ENCODE results near the gene OR52N4. TPM values are rescaled to one million over a fixed set of nuclear protein-coding genes. Genes with fewer than 3 reads are reported as not detected.
"Not testable (repeated sequence)": the region's sequence is repeated elsewhere in the genome, so short reads cannot be mapped to it uniquely, and the experiment has no call there.

Gene OR52N4
- under 1 TPM; 0.29 to 0.62 TPM for total RNA-seq

GRCh38 chr11:5753943-5754342 lies at the start of gene OR52N4:
TSS of gene OR52N4 (plus strand) at chr11:5754243. CDS start at chr11:5754741, 498 bp downstream.
- intact Hi-C loops (cut with micrococcal nuclease) = no loop called here
- no peak within 1 kb of the TSS for H3K27ac Mint-ChIP-seq
- ChIA-PET CTCF (no interaction called here), POLR2A (no interaction called here)
- H3K4me1 Mint-ChIP-seq (ENCODE audit: low read depth) = no peaks in the 10 kb centered on the region
- no peaks in the 10 kb centered on the region for H3K9me3 Mint-ChIP-seq
- no peak for DNase-seq
- no peaks in the 10 kb centered on the region for H3K27me3 Mint-ChIP-seq
- no peak within 1 kb of the TSS for H3K4me3 Mint-ChIP-seq
- H3K36me3 Mint-ChIP-seq = no peaks in the 10 kb centered on the region

GRCh38 chr11:5705688-5706087 lies 48.4 kb upstream of the OR52N4 start:
- Mint-ChIP-seq H3K27ac (no peak overlapping the region), H3K9me3 (no peaks in the 10 kb centered on the region), H3K4me3 (no peak overlapping the region), H3K4me1 (ENCODE audit: low read depth) (peaks cover 35% of the 10 kb centered on the region), H3K36me3 (peaks cover 41% of the 10 kb centered on the region), H3K27me3 (no peaks in the 10 kb centered on the region)
- ChIA-PET POLR2A (no interaction called here), CTCF (interaction anchor here (1.4 kb wide), 1 partner anchor 106 kb away, joined by 5 read pairs; no protein-coding TSS in a partner anchor)
- DNase-seq = no peak
- intact Hi-C loops (cut with micrococcal nuclease) = loop anchor here (2.0 kb wide), 1 partner anchor 21 kb away; the partner anchor contains the start of gene TRIM5

DNA sequence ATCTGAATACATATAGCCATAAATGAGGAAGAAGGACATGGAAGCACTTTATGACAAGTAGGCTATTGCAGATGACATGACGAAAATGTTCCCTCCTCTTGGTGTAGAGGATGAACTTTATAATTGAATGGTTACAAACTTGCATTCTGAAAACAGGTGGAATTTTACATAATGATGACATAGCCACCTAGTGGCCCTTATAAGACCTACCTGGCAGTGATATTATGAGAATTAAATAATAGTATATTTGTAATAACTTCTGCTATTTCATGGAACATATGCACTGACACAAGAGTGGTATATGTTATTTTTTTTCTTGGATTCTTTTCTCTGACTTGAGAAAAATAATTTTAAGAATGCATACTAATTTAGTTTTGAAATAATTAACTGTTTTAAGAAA lies 41.5 kb upstream of the OR52N4 start:
- H3K27me3 Mint-ChIP-seq = no peaks in the 10 kb centered on the region
- no peak overlapping the region for H3K4me3 Mint-ChIP-seq
- DNase-seq = no peak
- ChIA-PET CTCF (interaction anchor here (0.7 to 2.9 kb wide), 4 partner anchors 28 to 237 kb away, joined by 3 to 14 read pairs (median 4); partner anchors contain the start of gene TRIM5), POLR2A (no interaction called here)
- intact Hi-C loops (cut with micrococcal nuclease) = loop anchor here (1.0 kb wide), 3 partner anchors 27 to 236 kb away; partner anchors contain the start of gene TRIM5
- H3K4me1 Mint-ChIP-seq (ENCODE audit: low read depth) = peaks cover 4% of the 10 kb centered on the region
- H3K27ac Mint-ChIP-seq = no peak overlapping the region
- H3K36me3 Mint-ChIP-seq = peaks cover 19% of the 10 kb centered on the region
- peaks cover 5% of the 10 kb centered on the region for H3K9me3 Mint-ChIP-seq

- intact Hi-C loops (cut with micrococcal nuclease) = no loop called here
- Mint-ChIP-seq H3K4me1 (ENCODE audit: low read depth) (peaks cover 4% of the 10 kb centered on the region), H3K27me3 (no peaks in the 10 kb centered on the region), H3K4me3 (no peak overlapping the region), H3K36me3 (peaks cover 13% of the 10 kb centered on the region), H3K9me3 (peaks cover 8% of the 10 kb centered on the region), H3K27ac (no peak overlapping the region)
- ChIA-PET POLR2A (no interaction called here), CTCF (interaction anchor here (0.6 to 2.9 kb wide), 4 partner anchors 29 to 640 kb away, joined by 3 to 14 read pairs (median 4); partner anchors contain the start of gene TRIM5)
- no peak for DNase-seq
These were observed 40.3 kb upstream of the OR52N4 start for GRCh38 chr11:5713695-5714094.

- POLR2A ChIA-PET; DNase-seq; H3K27ac Mint-ChIP-seq; H3K4me3 Mint-ChIP-seq; intact Hi-C loops (cut with micrococcal nuclease); H3K36me3 Mint-ChIP-seq; H3K4me1 Mint-ChIP-seq (ENCODE audit: low read depth); H3K27me3 Mint-ChIP-seq; CTCF ChIA-PET; H3K9me3 Mint-ChIP-seq: not testable (repeated sequence)
These were observed 37.5 kb upstream of the OR52N4 start for GRCh38 chr11:5716518-5716917.

DNA sequence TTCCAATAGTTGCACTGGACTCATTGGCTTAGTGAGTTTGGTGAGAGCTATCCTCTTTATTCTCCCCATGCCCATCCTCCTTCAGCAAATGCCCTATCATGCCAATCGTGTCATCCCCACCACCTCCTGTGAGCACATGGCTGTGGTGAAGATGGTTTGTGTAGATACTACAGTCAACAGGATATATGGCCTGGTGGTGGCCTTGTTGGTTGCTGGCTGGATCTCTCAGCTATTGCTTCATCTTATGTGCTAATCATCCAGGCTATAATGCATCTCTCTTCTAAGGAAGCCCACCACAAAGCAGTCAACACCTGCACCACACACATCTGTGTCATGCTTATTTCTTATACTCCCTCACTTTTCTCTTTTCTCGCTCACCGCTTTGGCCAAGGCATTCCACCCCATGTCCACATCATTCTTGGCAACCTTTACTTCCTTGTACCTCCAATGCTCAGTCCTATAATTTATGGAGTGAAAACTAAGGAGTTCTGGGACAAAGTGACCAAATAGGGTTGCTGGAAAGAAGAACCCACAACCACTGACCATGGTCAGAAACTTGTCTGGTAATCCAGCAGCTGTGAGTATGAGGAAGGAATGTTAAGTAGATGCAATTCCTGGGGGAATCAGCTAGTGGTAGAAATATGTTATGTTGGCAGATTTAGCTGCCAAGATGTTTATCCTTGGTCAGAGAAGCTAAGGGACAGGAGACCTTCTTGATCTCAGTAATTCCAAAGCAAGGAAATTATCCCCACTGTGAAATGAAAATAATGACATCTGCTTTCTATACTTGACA lies 34.1 kb upstream of the OR52N4 start:
- H3K4me3 Mint-ChIP-seq = no peak overlapping the region
- no peak for DNase-seq
- CTCF ChIA-PET = interaction anchor here (0.8 kb wide), 1 partner anchor 35 kb away, joined by 3 read pairs; the partner anchor contains the start of gene TRIM5
- POLR2A ChIA-PET = no interaction called here
- H3K27me3 Mint-ChIP-seq = no peaks in the 10 kb centered on the region
- H3K27ac Mint-ChIP-seq = no peak overlapping the region
- H3K4me1 Mint-ChIP-seq (ENCODE audit: low read depth) = no peaks in the 10 kb centered on the region
- peaks cover 8% of the 10 kb centered on the region for H3K9me3 Mint-ChIP-seq
- peaks cover 7% of the 10 kb centered on the region for H3K36me3 Mint-ChIP-seq
- intact Hi-C loops (cut with micrococcal nuclease) = no loop called here

DNA sequence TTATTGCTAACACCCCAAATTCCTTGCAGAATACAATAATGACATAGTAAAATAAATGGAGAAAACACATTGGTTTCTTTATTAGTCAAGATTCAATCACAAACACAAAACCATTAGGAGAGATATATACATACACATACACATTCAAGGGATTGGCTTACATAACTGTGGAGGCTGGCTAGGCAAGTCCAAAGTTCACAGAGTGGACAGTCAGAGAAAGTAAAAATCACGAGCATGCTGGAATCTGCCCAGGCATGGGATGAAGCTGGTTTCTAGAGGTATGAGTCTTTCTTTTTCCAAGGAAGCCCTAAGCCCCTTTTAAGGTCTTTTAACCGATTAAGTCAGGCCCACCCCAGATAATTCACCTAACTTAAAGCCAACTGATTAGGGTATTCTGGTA lies 31.4 kb upstream of the OR52N4 start:
- intact Hi-C loops (cut with micrococcal nuclease) = no loop called here
- Mint-ChIP-seq H3K36me3 (peaks cover 6% of the 10 kb centered on the region), H3K27ac (no peak overlapping the region), H3K9me3 (peaks cover 3% of the 10 kb centered on the region), H3K27me3 (no peaks in the 10 kb centered on the region), H3K4me3 (no peak overlapping the region), H3K4me1 (ENCODE audit: low read depth) (no peaks in the 10 kb centered on the region)
- ChIA-PET POLR2A (no interaction called here), CTCF (no interaction called here)
- DNase-seq = no peak

- H3K27me3 Mint-ChIP-seq = no peaks in the 10 kb centered on the region
- no peaks in the 10 kb centered on the region for H3K4me1 Mint-ChIP-seq (ENCODE audit: low read depth)
- POLR2A ChIA-PET = no interaction called here
- intact Hi-C loops (cut with micrococcal nuclease) = no loop called here
- H3K9me3 Mint-ChIP-seq = no peaks in the 10 kb centered on the region
- peaks cover 2% of the 10 kb centered on the region for H3K36me3 Mint-ChIP-seq
- no peak for DNase-seq
- CTCF ChIA-PET = no interaction called here
- H3K4me3 Mint-ChIP-seq = no peak overlapping the region
- no peak overlapping the region for H3K27ac Mint-ChIP-seq
These were observed 27.7 kb upstream of the OR52N4 start for GRCh38 chr11:5726351-5726750.

- intact Hi-C loops (cut with micrococcal nuclease) = no loop called here
- ChIA-PET CTCF (no interaction called here), POLR2A (no interaction called here)
- Mint-ChIP-seq H3K27me3 (no peaks in the 10 kb centered on the region), H3K4me3 (no peak overlapping the region), H3K36me3 (peaks cover 2% of the 10 kb centered on the region), H3K9me3 (no peaks in the 10 kb centered on the region), H3K27ac (no peak overlapping the region), H3K4me1 (ENCODE audit: low read depth) (no peaks in the 10 kb centered on the region)
- no peak for DNase-seq
These were observed 26.4 kb upstream of the OR52N4 start for GRCh38 chr11:5727691-5728090.

GRCh38 chr11:5736396-5736795 lies 17.6 kb upstream of the OR52N4 start, which contains the start of gene OR56B1:
TSS of gene OR56B1 (plus strand) at chr11:5736448. CDS start at chr11:5736517, 69 bp downstream.
- no peak within 1 kb of the TSS for H3K4me3 Mint-ChIP-seq
- DNase-seq = no peak
- H3K27ac Mint-ChIP-seq = no peak within 1 kb of the TSS
- H3K9me3 Mint-ChIP-seq = peaks cover 6% of the 10 kb centered on the region
- intact Hi-C loops (cut with micrococcal nuclease) = no loop called here
- H3K27me3 Mint-ChIP-seq = no peaks in the 10 kb centered on the region
- no peaks in the 10 kb centered on the region for H3K4me1 Mint-ChIP-seq (ENCODE audit: low read depth)
- peaks cover 11% of the 10 kb centered on the region for H3K36me3 Mint-ChIP-seq
- ChIA-PET CTCF (no interaction called here), POLR2A (no interaction called here)

DNA sequence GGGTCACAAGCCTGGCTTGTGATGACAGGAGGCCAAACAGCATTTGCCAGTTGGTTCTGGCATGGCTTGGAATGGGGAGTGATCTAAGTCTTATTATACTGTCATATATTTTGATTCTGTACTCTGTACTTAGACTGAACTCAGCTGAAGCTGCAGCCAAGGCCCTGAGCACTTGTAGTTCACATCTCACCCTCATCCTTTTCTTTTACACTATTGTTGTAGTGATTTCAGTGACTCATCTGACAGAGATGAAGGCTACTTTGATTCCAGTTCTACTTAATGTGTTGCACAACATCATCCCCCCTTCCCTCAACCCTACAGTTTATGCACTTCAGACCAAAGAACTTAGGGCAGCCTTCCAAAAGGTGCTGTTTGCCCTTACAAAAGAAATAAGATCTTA lies 17.0 kb upstream of the OR52N4 start:
- intact Hi-C loops (cut with micrococcal nuclease) = no loop called here
- H3K4me3 Mint-ChIP-seq = no peak overlapping the region
- DNase-seq = no peak
- H3K4me1 Mint-ChIP-seq (ENCODE audit: low read depth) = no peaks in the 10 kb centered on the region
- CTCF ChIA-PET = no interaction called here
- H3K27me3 Mint-ChIP-seq = no peaks in the 10 kb centered on the region
- peaks cover 13% of the 10 kb centered on the region for H3K9me3 Mint-ChIP-seq
- H3K27ac Mint-ChIP-seq = no peak overlapping the region
- POLR2A ChIA-PET = no interaction called here
- peaks cover 14% of the 10 kb centered on the region for H3K36me3 Mint-ChIP-seq

- no peak overlapping the region for H3K27ac Mint-ChIP-seq
These were observed 16.2 kb upstream of the OR52N4 start for GRCh38 chr11:5737670-5738392.

More at GRCh38 chr11:5737670-5738392, 16.2 kb upstream of the OR52N4 start:
- CTCF ChIA-PET = no interaction called here
- H3K9me3 Mint-ChIP-seq = peaks cover 18% of the 10 kb centered on the region
- POLR2A ChIA-PET = no interaction called here
- no peak overlapping the region for H3K4me3 Mint-ChIP-seq
- no peaks in the 10 kb centered on the region for H3K4me1 Mint-ChIP-seq (ENCODE audit: low read depth)
- no peaks in the 10 kb centered on the region for H3K27me3 Mint-ChIP-seq
- DNase-seq = no peak
- intact Hi-C loops (cut with micrococcal nuclease) = no loop called here
- peaks cover 17% of the 10 kb centered on the region for H3K36me3 Mint-ChIP-seq

All from activated CD4-positive, alpha-beta memory T cell treated with anti-CD3 and anti-CD28 coated beads for 36 hours (primary cell).